Measurements from ENCODE around the gene XKR7.
A peak's percentile ranks its signal among the peaks of the same experiment; 100 is the strongest.
"Not testable (repeated sequence)": the region's sequence is repeated elsewhere in the genome, so short reads cannot be mapped to it uniquely, and the experiment has no call there.

XKR7 gene

GRCh38 chr20:31922588-31922987 lies 45.4 kb upstream of the XKR7 start:
- H3K4me3 ChIP-seq (replicated peaks; ENCODE audit: low read depth, low read length): no peak overlapping the region
- no peak for DNase-seq (ENCODE audit: low read depth)
- TF ChIP-seq CTCF (IDR thresholded peaks at IDR 0.05; ENCODE audit: low read length, missing control alignments): no peak

GRCh38 chr20:31923388-31924331 lies 44.3 kb upstream of the XKR7 start:
- TF ChIP-seq CTCF (IDR thresholded peaks at IDR 0.05; ENCODE audit: low read length, missing control alignments): no peak
- DNase-seq (ENCODE audit: low read depth): peak; percentile 2
- no peak overlapping the region for H3K4me3 ChIP-seq (replicated peaks; ENCODE audit: low read depth, low read length)

GRCh38 chr20:31924561-31924960 lies 43.4 kb upstream of the XKR7 start:
- H3K4me3 ChIP-seq (replicated peaks; ENCODE audit: low read depth, low read length): no peak overlapping the region
- no peak for DNase-seq (ENCODE audit: low read depth)
- no peak for TF ChIP-seq CTCF (IDR thresholded peaks at IDR 0.05; ENCODE audit: low read length, missing control alignments)

GRCh38 chr20:31925631-31926030 lies 42.3 kb upstream of the XKR7 start:
- no peak overlapping the region for H3K4me3 ChIP-seq (replicated peaks; ENCODE audit: low read depth, low read length)
- TF ChIP-seq CTCF (IDR thresholded peaks at IDR 0.05; ENCODE audit: low read length, missing control alignments): no peak
- no peak for DNase-seq (ENCODE audit: low read depth)

GRCh38 chr20:31926493-31926892 lies 41.5 kb upstream of the XKR7 start:
- TF ChIP-seq CTCF (IDR thresholded peaks at IDR 0.05; ENCODE audit: low read length, missing control alignments): no peak
- no peak overlapping the region for H3K4me3 ChIP-seq (replicated peaks; ENCODE audit: low read depth, low read length)
- DNase-seq (ENCODE audit: low read depth): no peak

GRCh38 chr20:31927627-31928159 lies 40.3 kb upstream of the XKR7 start:
- DNase-seq (ENCODE audit: low read depth): no peak
- no peak for TF ChIP-seq CTCF (IDR thresholded peaks at IDR 0.05; ENCODE audit: low read length, missing control alignments)
- no peak overlapping the region for H3K4me3 ChIP-seq (replicated peaks; ENCODE audit: low read depth, low read length)

GRCh38 chr20:31929631-31930030 lies 38.3 kb upstream of the XKR7 start:
- DNase-seq (ENCODE audit: low read depth); H3K4me3 ChIP-seq (replicated peaks; ENCODE audit: low read depth, low read length): not testable (repeated sequence)

Measured in fibroblast of pulmonary artery (primary cell).